Endodermal cell (in vitro differentiated cells): Measurements from ENCODE around the gene PECR. TPM values are rescaled to one million over a fixed set of nuclear protein-coding genes. Genes with fewer than 3 reads are reported as not detected.

ENCODE experiments used
- DNase-seq: peaks from one replicate; pipeline ENCODE4 v3.0.0-alpha.2; 2017
- H3K27ac ChIP-seq: 2 replicates; pipeline ENCODE4 v1.5.1; 2013; ENCODE audit warnings: mild to moderate bottlenecking, low read depth, low read length, moderate library complexity
- H3K27me3 ChIP-seq: 2 replicates; pipeline ENCODE4 v1.6.1; 2013; ENCODE audit warnings: mild to moderate bottlenecking, low read length, moderate library complexity; ENCODE audit not compliant: insufficient read depth, control insufficient read depth, poor library complexity, severe bottlenecking
- H3K36me3 ChIP-seq: 2 replicates; pipeline ENCODE4 v1.7.0; 2013; ENCODE audit warnings: mild to moderate bottlenecking, low read length, moderate library complexity; ENCODE audit not compliant: control insufficient read depth, insufficient read depth
- H3K4me1 ChIP-seq: one replicate; pipeline ENCODE4 v1.7.0; 2013; ENCODE audit warnings: low read length; ENCODE audit not compliant: control insufficient read depth, insufficient read depth
- H3K4me3 ChIP-seq: 2 replicates; pipeline ENCODE4 v1.5.1; 2013; ENCODE audit warnings: mild to moderate bottlenecking, low read length, moderate library complexity
- H3K9ac ChIP-seq: 2 replicates; pipeline ENCODE4 v1.6.1; 2013; ENCODE audit warnings: mild to moderate bottlenecking, low read length, moderate library complexity; ENCODE audit not compliant: poor library complexity, severe bottlenecking; ENCODE audit errors: extremely low read depth
- H3K9me3 ChIP-seq: 2 replicates; pipeline ENCODE4 v1.6.1; 2013; ENCODE audit warnings: mild to moderate bottlenecking, low read length, moderate library complexity; ENCODE audit not compliant: control insufficient read depth
- H3K27ac Mint-ChIP-seq: 2 replicates; pipeline ENCODE4 v1.8.0; 2020; ENCODE audit warnings: mixed read lengths
- H3K27me3 Mint-ChIP-seq: 2 replicates; pipeline ENCODE4 v1.8.0; 2021; ENCODE audit warnings: mild to moderate bottlenecking, mixed read lengths; ENCODE audit not compliant: insufficient read depth
- H3K36me3 Mint-ChIP-seq: 2 replicates; pipeline ENCODE4 v1.8.0; 2020; ENCODE audit warnings: low read depth, mixed read lengths
- H3K4me1 Mint-ChIP-seq: 2 replicates; pipeline ENCODE4 v1.8.0; 2020; ENCODE audit warnings: mixed read lengths
- H3K4me3 Mint-ChIP-seq: 2 replicates; pipeline ENCODE4 v1.8.0; 2020; ENCODE audit warnings: mild to moderate bottlenecking, moderate library complexity, mixed read lengths
- H3K9me3 Mint-ChIP-seq: 2 replicates; pipeline ENCODE4 v1.8.0; 2020; ENCODE audit warnings: mild to moderate bottlenecking, mixed read lengths
- CTCF ChIP-seq: fragments of 200-600 bp; sonication (generic); conservative IDR thresholded peaks from 2 replicates; pipeline ENCODE4 v1.5.0; 2021; ENCODE audit warnings: antibody characterized with exemption, mild to moderate bottlenecking
- WGBS, 2 experiments: methylation state at CpG; one replicate each; pipeline versions ENCODE4 v1.1.5 to v1.1.7; 2013; ENCODE audit warnings: missing lambda C conversion rate in 2 of 2, mixed read lengths in 1 of 2; ENCODE audit not compliant: insufficient coverage in 1 of 2, insufficient read length in 1 of 2; 5-methylcytosine and 5-hydroxymethylcytosine counted together
- total RNA-seq, 2 donors: library from RNA; stranded (reverse); fragmentation: NEBNext Ultra II Directional in 1 of 2; extraction: Animal tissue kit (Norgen Biotek cat#: 25700) in 1 of 2; gene quantifications; 2 replicates in 1 of 2; 3 replicates in 1 of 2; pipeline ENCODE4 v1.2.1, GENCODE V29; 2021

Gene PECR
- total RNA-seq, 2 donors from 2014 or later: 12.5 to 17.0 TPM

- Histone ChIP-seq H3K4me1 (peaks cover 4% of the 10 kb centered on the region), H3K9me3 (no peaks in the 10 kb centered on the region), H3K27ac (no peak overlapping the region), H3K4me3 (no peak overlapping the region), H3K36me3 (no peaks in the 10 kb centered on the region), H3K27me3 (no peaks in the 10 kb centered on the region), H3K9ac (no peak overlapping the region)
- Mint-ChIP-seq H3K27ac (no peak overlapping the region), H3K36me3 (no peaks in the 10 kb centered on the region), H3K27me3 (peaks cover 6% of the 10 kb centered on the region), H3K9me3 (no peaks in the 10 kb centered on the region), H3K4me3 (no peak overlapping the region), H3K4me1 (peaks cover 17% of the 10 kb centered on the region)
- no peak for DNase-seq
- no peak for TF ChIP-seq CTCF
- 81 to 95% methylated on average over 2 of the region's 2 CpGs for WGBS, 2 experiments
Observed at GRCh38 chr2:216086207-216086893, 4.7 kb upstream of the PECR start.

- Histone ChIP-seq H3K27me3 (no peaks in the 10 kb centered on the region), H3K4me1 (peaks cover 4% of the 10 kb centered on the region), H3K4me3 (no peak overlapping the region), H3K9me3 (no peaks in the 10 kb centered on the region), H3K27ac (peak overlapping the region; percentile 97), H3K36me3 (no peaks in the 10 kb centered on the region), H3K9ac (no peak overlapping the region)
- DNase-seq: no peak
- H3K36me3 Mint-ChIP-seq: no peaks in the 10 kb centered on the region
- no peaks in the 10 kb centered on the region for H3K9me3 Mint-ChIP-seq
- peak overlapping the region; percentile 15 for H3K27ac Mint-ChIP-seq
- 79 to 90% methylated on average over 3 of the region's 3 CpGs for WGBS, 2 experiments
- peaks cover 21% of the 10 kb centered on the region for H3K4me1 Mint-ChIP-seq
- peaks cover 6% of the 10 kb centered on the region for H3K27me3 Mint-ChIP-seq
- no peak for TF ChIP-seq CTCF
- H3K4me3 Mint-ChIP-seq: no peak overlapping the region
Observed at GRCh38 chr2:216084547-216084946, 2.9 kb upstream of the PECR start.

GRCh38 chr2:216083464-216084281 is 2.1 kb upstream of the PECR start:
- Histone ChIP-seq H3K4me1 (peaks cover 4% of the 10 kb centered on the region), H3K4me3 (no peak overlapping the region), H3K9me3 (no peaks in the 10 kb centered on the region), H3K9ac (no peak overlapping the region), H3K27ac (peak overlapping the region; percentile 97), H3K36me3 (no peaks in the 10 kb centered on the region), H3K27me3 (no peaks in the 10 kb centered on the region)
- H3K4me1 Mint-ChIP-seq: peaks cover 21% of the 10 kb centered on the region
- H3K27ac Mint-ChIP-seq: no peak overlapping the region
- 64 to 71% methylated on average over 8 to 11 of the region's 11 CpGs for WGBS, 2 experiments
- peaks cover 6% of the 10 kb centered on the region for H3K27me3 Mint-ChIP-seq
- no peaks in the 10 kb centered on the region for H3K9me3 Mint-ChIP-seq
- no peak for TF ChIP-seq CTCF
- no peaks in the 10 kb centered on the region for H3K36me3 Mint-ChIP-seq
- DNase-seq: peak; percentile 84
- H3K4me3 Mint-ChIP-seq: no peak overlapping the region
